ENCODE measurements around the gene CTSE. TPM values are rescaled to one million over a fixed set of nuclear protein-coding genes. Genes with fewer than 3 reads are reported as not detected.
A peak's percentile ranks its signal among the peaks of the same experiment; 100 is the strongest.

Gene CTSE
- total and polyA plus RNA-seq, 12 donors: 0.01 TPM; not detected in 11

GRCh38 chr1:205985330-205986005 is 38.2 kb downstream of the CTSE start:
- peak in 1 of 8 donors; percentile 59 for ATAC-seq
- WGBS, 2 donors: 80 to 81% methylated on average over 9 of the region's 9 CpGs
- H3K27me3 ChIP-seq: no peaks in the 10 kb centered on the region
- H3K9me3 ChIP-seq: no peaks in the 10 kb centered on the region
- DNase-seq: no peak
- H3K27ac ChIP-seq: no peak overlapping the region
- TF ChIP-seq CTCF (IDR thresholded peaks at IDR 0.05): no peak
- no peak overlapping the region for H3K4me3 ChIP-seq
- H3K36me3 ChIP-seq: peaks cover 0 to 3% (median 0%) of the 10 kb centered on the region in 9 donors
- intact Hi-C loops (cut with DNase I): loop anchor here in 4 of 10 donors (2.0 to 5.0 kb wide), 4 partner anchors 47 to 122 kb away; no protein-coding TSS in a partner anchor
- H3K4me1 ChIP-seq: peaks cover 0 to 49% (median 15%) of the 10 kb centered on the region in 9 donors

- WGBS, 2 donors: 35% methylated on average over 14 of the region's 14 CpGs
- no peak overlapping the region for H3K4me3 ChIP-seq
- intact Hi-C loops (cut with DNase I): loop anchor here in 9 of 10 donors (1.0 to 5.0 kb wide), 6 partner anchors 121 to 327 kb away; no protein-coding TSS in a partner anchor
- H3K36me3 ChIP-seq: peaks cover 0 to 3% (median 0%) of the 10 kb centered on the region in 9 donors
- H3K9me3 ChIP-seq: no peaks in the 10 kb centered on the region
- peaks cover 0 to 48% (median 15%) of the 10 kb centered on the region in 9 donors for H3K4me1 ChIP-seq
- peak; percentile 44 to 85 (median 77) for TF ChIP-seq CTCF (IDR thresholded peaks at IDR 0.05)
- ATAC-seq (peak; percentile 73 to 89 (median 86)), DNase-seq (peak; percentile 64 to 71)
- no peak overlapping the region for H3K27ac ChIP-seq
- H3K27me3 ChIP-seq: no peaks in the 10 kb centered on the region
These were observed 39.6 kb downstream of the CTSE start for GRCh38 chr1:205983925-205984725.

GRCh38 chr1:205981257-205981656 is 42.4 kb downstream of the CTSE start:
- Histone ChIP-seq H3K4me1 (peaks cover 1 to 28% (median 11%) of the 10 kb centered on the region in 9 donors), H3K36me3 (peaks cover 0 to 3% (median 0%) of the 10 kb centered on the region in 9 donors), H3K27me3 (no peaks in the 10 kb centered on the region), H3K9me3 (no peaks in the 10 kb centered on the region), H3K4me3 (no peak overlapping the region), H3K27ac (no peak overlapping the region)
- ATAC-seq (no peak), DNase-seq (no peak)
- TF ChIP-seq CTCF (IDR thresholded peaks at IDR 0.05): no peak
- 96 to 98% methylated on average over 1 of the region's 1 CpG for WGBS, 2 donors
- intact Hi-C loops (cut with DNase I): loop anchor here in 2 of 10 donors (5.0 kb wide), 2 partner anchors 126 to 324 kb away; no protein-coding TSS in a partner anchor

GRCh38 chr1:205980237-205980870 is 43.3 kb downstream of the CTSE start:
- Histone ChIP-seq H3K4me1 (peaks cover 3 to 34% (median 19%) of the 10 kb centered on the region in 9 donors), H3K4me3 (no peak overlapping the region), H3K27ac (no peak overlapping the region), H3K27me3 (no peaks in the 10 kb centered on the region), H3K9me3 (no peaks in the 10 kb centered on the region), H3K36me3 (peaks cover 0 to 3% (median 0%) of the 10 kb centered on the region in 9 donors)
- no peak for TF ChIP-seq CTCF (IDR thresholded peaks at IDR 0.05)
- DNase-seq: no peak
- intact Hi-C loops (cut with DNase I): loop anchor here in 2 of 10 donors (5.0 kb wide), 2 partner anchors 127 to 323 kb away; no protein-coding TSS in a partner anchor
- ATAC-seq: no peak
- WGBS, 2 donors: 51 to 52% methylated on average over 3 of the region's 3 CpGs

Measured in heart right ventricle (tissue), 16 donors.